Liver (tissue), 9 donors: ENCODE data around the gene ADGRF5. TPM values are rescaled to one million over a fixed set of nuclear protein-coding genes. Genes with fewer than 3 reads are reported as not detected.
"Not testable (repeated sequence)": the region's sequence is repeated elsewhere in the genome, so short reads cannot be mapped to it uniquely, and the experiment has no call there.

Experiments
- DNase-seq: peaks from one replicate; pipeline ENCODE4 v3.0.0-alpha.2; 2017; ENCODE audit warnings: low spot score
- H3K27ac ChIP-seq, 2 donors: one replicate each; pipeline ENCODE4 v1.7.0; 2013; ENCODE audit warnings: inconsistent platforms in 2 of 2, low read length in 2 of 2, control low read depth in 1 of 2, low read depth in 1 of 2, mild to moderate bottlenecking in 1 of 2
- H3K27me3 ChIP-seq, 4 donors: one replicate each; pipeline versions ENCODE4 v1.6.1 to v1.7.0; 2013; ENCODE audit warnings: low read length in 3 of 4, inconsistent platforms in 1 of 4, mild to moderate bottlenecking in 1 of 4, moderate library complexity in 1 of 4; ENCODE audit not compliant: control insufficient read depth in 4 of 4, insufficient read depth in 4 of 4
- H3K36me3 ChIP-seq, 4 donors: one replicate each; pipeline versions ENCODE4 v1.6.1 to v1.7.0; 2013; ENCODE audit warnings: low read length in 3 of 4, mild to moderate bottlenecking in 3 of 4, low read depth in 1 of 4, moderate library complexity in 1 of 4; ENCODE audit not compliant: control insufficient read depth in 4 of 4, insufficient read depth in 3 of 4
- H3K4me1 ChIP-seq, 4 donors: one replicate each; pipeline versions ENCODE4 v1.6.1 to v1.7.0; 2013; ENCODE audit warnings: low read length in 3 of 4, mild to moderate bottlenecking in 3 of 4, moderate library complexity in 1 of 4; ENCODE audit not compliant: control insufficient read depth in 4 of 4, insufficient read depth in 4 of 4
- H3K4me3 ChIP-seq, 3 donors: one replicate each; pipeline versions ENCODE4 v1.6.1 to v1.7.0; 2013; ENCODE audit warnings: low read length in 3 of 3, control low read depth in 1 of 3, low read depth in 1 of 3, mild to moderate bottlenecking in 1 of 3
- H3K9ac ChIP-seq, 2 donors: one replicate each; pipeline ENCODE4 v1.7.0; 2013; ENCODE audit warnings: low read length in 2 of 2, mild to moderate bottlenecking in 2 of 2, moderate library complexity in 2 of 2, control low read depth in 1 of 2, low read depth in 1 of 2
- H3K9me3 ChIP-seq, 4 donors: one replicate each; pipeline versions ENCODE4 v1.6.1 to v1.7.0; 2013; ENCODE audit warnings: low read length in 3 of 4; ENCODE audit not compliant: control insufficient read depth in 4 of 4
- ATF3 ChIP-seq: IDR thresholded peaks from 2 replicates; pipeline ENCODE4 v1.6.1; 2016; ENCODE audit warnings: antibody characterized with exemption
- CTCF ChIP-seq: fragments of 150-350 bp; IDR thresholded peaks from 2 replicates; pipeline ENCODE4 v1.5.1; 2017; ENCODE audit warnings: improper control_type of control experiment, low read depth, low read length; ENCODE audit not compliant: missing input control
- EGR1 ChIP-seq, 2 donors: IDR thresholded peaks; 2 replicates each; pipeline ENCODE4 v1.6.1; 2016 to 2018; ENCODE audit warnings: antibody characterized with exemption in 2 of 2, low read depth in 2 of 2
- FOXA1 ChIP-seq: IDR thresholded peaks from 2 replicates; pipeline ENCODE4 v1.6.1; 2016; ENCODE audit warnings: antibody characterized with exemption
- FOXA2 ChIP-seq: IDR thresholded peaks from 2 replicates; pipeline ENCODE4 v1.6.1; 2016; ENCODE audit warnings: antibody characterized with exemption
- GABPA ChIP-seq, 2 donors: IDR thresholded peaks in 1 of 2; conservative IDR thresholded peaks in 1 of 2; 2 replicates each; pipeline ENCODE4 v1.6.1; 2016; ENCODE audit warnings: antibody characterized with exemption in 2 of 2, mild to moderate bottlenecking in 1 of 2, moderate library complexity in 1 of 2
- NR2F2 ChIP-seq: IDR thresholded peaks from 2 replicates; pipeline ENCODE4 v1.6.1; 2016; ENCODE audit warnings: antibody characterized with exemption
- RAD21 ChIP-seq, 2 donors: IDR thresholded peaks; 2 replicates each; pipeline ENCODE4 v1.6.1; 2016; ENCODE audit warnings: antibody characterized with exemption in 2 of 2, mild to moderate bottlenecking in 2 of 2
- RXRA ChIP-seq, 2 donors: IDR thresholded peaks; 2 replicates each; pipeline ENCODE4 v1.6.1; 2017 to 2018; ENCODE audit warnings: antibody characterized with exemption in 2 of 2, mild to moderate bottlenecking in 1 of 2
- SP1 ChIP-seq: IDR thresholded peaks from 2 replicates; pipeline ENCODE4 v1.6.1; 2018; ENCODE audit warnings: antibody characterized with exemption, mild to moderate bottlenecking
- TAF1 ChIP-seq: conservative IDR thresholded peaks from 2 replicates; pipeline ENCODE4 v1.6.1; 2016; ENCODE audit warnings: antibody characterized with exemption, mild to moderate bottlenecking
- ZBTB33 ChIP-seq: IDR thresholded peaks from 2 replicates; pipeline ENCODE4 v1.6.1; 2016; ENCODE audit warnings: antibody characterized with exemption
- WGBS: extraction: QIAGEN DNeasy Blood & Tissue Kit; methylation state at CpG from one replicate; pipeline ENCODE4 v1.1.7; 2013; 5-methylcytosine and 5-hydroxymethylcytosine counted together
- polyA plus RNA-seq, 2 donors: library from polyadenylated mRNA; stranded (reverse) in 1 of 2; unstranded in 1 of 2; fragments of 200-250 nt in 1 of 2; fragments of >200 nt in 1 of 2; fragmentation: Nextera tagmentation in 1 of 2; extraction: Ambion mirVana in 1 of 2; gene quantifications; one replicate each; pipeline versions ENCODE4 v1.2.1 to v1.2.3, GENCODE V29; 2013 to 2015
- total RNA-seq, 2 donors: library from RNA; depleted of rRNA; stranded (reverse); fragments of >200 nt; gene quantifications; one replicate each; pipeline ENCODE4 v1.2.3, GENCODE V29; 2014
- donor health status: healthy.
- donor health status: healthy.
- donor health status: healthy.
- donor health status: healthy.
- donor health status: healthy.

Gene ADGRF5
- total and polyA plus RNA-seq, 4 donors: 4.9 to 19.9 (median 7.4) TPM

DNA sequence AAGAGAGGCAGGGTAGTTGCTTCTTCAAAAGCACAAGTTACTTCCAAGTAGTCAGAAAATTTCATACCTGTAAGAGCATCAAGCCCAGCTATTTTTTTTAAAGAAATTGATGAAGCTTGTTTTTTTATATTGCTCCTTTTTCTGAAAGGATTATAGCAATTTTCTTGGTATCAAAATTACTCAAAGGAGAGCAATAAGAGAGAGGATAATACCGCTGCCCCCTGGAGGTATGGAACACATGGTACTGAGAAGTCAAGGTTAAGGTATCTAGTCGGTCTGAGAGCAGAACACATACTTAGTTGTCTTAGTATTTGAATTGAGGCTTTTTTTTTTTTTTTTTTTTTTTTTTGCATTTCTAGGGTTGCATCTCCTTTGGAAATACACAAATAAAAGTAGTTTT lies 59.4 kb downstream of the ADGRF5 start:
- TF ChIP-seq ATF3: no peak
- TF ChIP-seq SP1: no peak
- no peak for TF ChIP-seq TAF1
- TF ChIP-seq EGR1 (IDR thresholded peaks at IDR 0.05; ENCODE audit: low read depth in 2 of 2): no peak
- TF ChIP-seq NR2F2: no peak
- no peak for TF ChIP-seq GABPA (IDR thresholded peaks at IDR 0.05 in 1 of 2, conservative IDR thresholded peaks at IDR 0.05 in 1 of 2)
- TF ChIP-seq RAD21 (IDR thresholded peaks at IDR 0.05): no peak
- no peak for TF ChIP-seq FOXA2
- DNase-seq: no peak
- H3K9ac ChIP-seq: no peak overlapping the region
- H3K4me1 ChIP-seq: no peaks in the 10 kb centered on the region
- 72% methylated on average over 2 of the region's 2 CpGs for WGBS
- H3K27me3 ChIP-seq: peaks cover 0 to 7% (median 0%) of the 10 kb centered on the region in 4 donors
- no peaks in the 10 kb centered on the region for H3K9me3 ChIP-seq
- no peak overlapping the region for H3K4me3 ChIP-seq
- no peaks in the 10 kb centered on the region for H3K36me3 ChIP-seq
- no peak overlapping the region for H3K27ac ChIP-seq

GRCh38 chr6:46855966-46856365 lies 65.8 kb downstream of the ADGRF5 start:
- 13% methylated on average over 1 of the region's 1 CpG for WGBS
- TF ChIP-seq CTCF: peak; percentile 69
- TF ChIP-seq RAD21 (IDR thresholded peaks at IDR 0.05): peak; percentile 51 to 66
- DNase-seq: peak; percentile 41

GRCh38 chr6:46851576-46851975 lies 70.2 kb downstream of the ADGRF5 start:
- H3K9me3 ChIP-seq, DNase-seq, H3K27me3 ChIP-seq, H3K4me1 ChIP-seq, H3K27ac ChIP-seq, H3K36me3 ChIP-seq, H3K4me3 ChIP-seq, H3K9ac ChIP-seq: not testable (repeated sequence)
- WGBS: 82% methylated on average over 4 of the region's 4 CpGs

More at GRCh38 chr6:46855966-46856365, 65.8 kb downstream of the ADGRF5 start:
- H3K4me1 ChIP-seq, H3K9ac ChIP-seq, H3K27ac ChIP-seq, H3K27me3 ChIP-seq, H3K9me3 ChIP-seq, H3K4me3 ChIP-seq, H3K36me3 ChIP-seq: not testable (repeated sequence)

DNA sequence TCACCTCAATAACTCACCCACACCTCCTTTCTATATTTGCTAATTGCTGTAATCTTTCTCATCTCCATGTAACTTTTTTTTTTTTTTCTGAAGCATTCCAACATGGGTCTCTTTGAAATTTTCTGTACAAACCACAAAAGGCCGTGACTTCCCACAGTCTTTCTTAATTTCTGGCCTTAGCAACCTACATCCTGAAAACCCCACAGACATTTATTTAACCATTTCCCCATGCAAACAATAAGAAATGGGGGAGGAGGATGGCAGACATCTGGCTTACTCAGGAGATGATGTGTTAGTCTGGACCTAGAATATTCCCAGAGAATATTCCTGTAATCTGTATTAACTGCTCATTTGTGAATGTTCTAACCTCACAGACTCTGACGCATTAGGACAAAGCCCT lies 70.9 kb downstream of the ADGRF5 start:
- no peaks in the 10 kb centered on the region for H3K36me3 ChIP-seq
- no peaks in the 10 kb centered on the region for H3K27me3 ChIP-seq
- no peaks in the 10 kb centered on the region for H3K9me3 ChIP-seq
- H3K27ac ChIP-seq: no peak overlapping the region
- H3K4me3 ChIP-seq: no peak overlapping the region
- DNase-seq: no peak
- no peak overlapping the region for H3K9ac ChIP-seq
- TF ChIP-seq CTCF (no peak), TAF1 (no peak), FOXA1 (no peak), SP1 (no peak), RXRA (IDR thresholded peaks at IDR 0.05) (no peak), GABPA (IDR thresholded peaks at IDR 0.05 in 1 of 2, conservative IDR thresholded peaks at IDR 0.05 in 1 of 2) (no peak), NR2F2 (no peak), ZBTB33 (no peak), ATF3 (no peak), RAD21 (IDR thresholded peaks at IDR 0.05) (no peak)
- peaks cover 0 to 4% (median 0%) of the 10 kb centered on the region in 4 donors for H3K4me1 ChIP-seq
- WGBS: 90% methylated on average over 2 of the region's 2 CpGs
